Neuronal stem cell (in vitro differentiated cells): Measurements from ENCODE around the gene AP1G2.

Experiments
- DNase-seq: peaks from one replicate; pipeline ENCODE4 v3.0.0-alpha.2; 2013; ENCODE audit warnings: low spot score
- H2AFZ ChIP-seq: one replicate; pipeline ENCODE4 v1.6.1; 2013; ENCODE audit warnings: mild to moderate bottlenecking, low read length, inconsistent platforms
- H2AK5ac ChIP-seq: 2 replicates; pipeline ENCODE4 v1.6.1; 2013; ENCODE audit warnings: low read depth, mild to moderate bottlenecking, inconsistent platforms, low read length, moderate library complexity, mixed read lengths
- H2BK120ac ChIP-seq: 2 replicates; pipeline ENCODE4 v1.6.1; 2013; ENCODE audit warnings: low read depth, mild to moderate bottlenecking, inconsistent platforms, low read length, moderate library complexity, mixed read lengths
- H2BK12ac ChIP-seq: one replicate; pipeline ENCODE4 v1.6.1; 2013; ENCODE audit warnings: low read length, inconsistent platforms
- H2BK15ac ChIP-seq: 2 replicates; pipeline ENCODE4 v1.6.1; 2013; ENCODE audit warnings: mild to moderate bottlenecking, low read length, inconsistent platforms, mixed read lengths
- H2BK5ac ChIP-seq: one replicate; pipeline ENCODE4 v1.6.1; 2013; ENCODE audit warnings: inconsistent platforms, mild to moderate bottlenecking, low read length, moderate library complexity
- H3K14ac ChIP-seq: one replicate; pipeline ENCODE4 v1.6.1; 2013; ENCODE audit warnings: low read length, inconsistent platforms
- H3K18ac ChIP-seq: 2 replicates; pipeline ENCODE4 v1.6.1; 2013; ENCODE audit warnings: low read length, inconsistent platforms
- H3K23ac ChIP-seq: 2 replicates; pipeline ENCODE4 v1.6.1; 2013; ENCODE audit warnings: low read depth, mild to moderate bottlenecking, mixed read lengths, low read length, inconsistent platforms; ENCODE audit not compliant: poor library complexity
- H3K27ac ChIP-seq: replicated peaks from 3 replicates; pipeline ENCODE4 v1.5.1; 2013; ENCODE audit warnings: low read length, inconsistent platforms
- H3K27me3 ChIP-seq, 3 experiments: 2 replicates each; pipeline ENCODE4 v1.6.1; 2013; ENCODE audit warnings: low read length in 3 of 3, mild to moderate bottlenecking in 2 of 3, inconsistent platforms in 1 of 3, low read depth in 1 of 3, mixed read lengths in 1 of 3, moderate library complexity in 1 of 3; ENCODE audit not compliant: control insufficient read depth in 3 of 3, insufficient read depth in 3 of 3
- H3K36me3 ChIP-seq, 2 donors: replicated peaks in 1 of 2; 2 replicates each; pipeline ENCODE4 v1.6.1; 2013; ENCODE audit warnings: low read length in 2 of 2; ENCODE audit not compliant: control insufficient read depth in 2 of 2, insufficient read depth in 2 of 2
- H3K4ac ChIP-seq: 2 replicates; pipeline ENCODE4 v1.6.1; 2013; ENCODE audit warnings: inconsistent platforms, mild to moderate bottlenecking, low read length, moderate library complexity
- H3K4me1 ChIP-seq, 2 donors: 1 replicate in 1 of 2; 2 replicates in 1 of 2; pipeline ENCODE4 v1.6.1; 2013; ENCODE audit warnings: low read length in 2 of 2, low read depth in 1 of 2; ENCODE audit not compliant: control insufficient read depth in 2 of 2, insufficient read depth in 1 of 2
- H3K4me2 ChIP-seq: one replicate; pipeline ENCODE4 v1.6.1; 2013; ENCODE audit warnings: mild to moderate bottlenecking, low read length, inconsistent platforms; ENCODE audit not compliant: insufficient read depth, poor library complexity, severe bottlenecking
- H3K4me3 ChIP-seq, 2 donors: 2 replicates each; pipeline ENCODE4 v1.5.1; 2013; ENCODE audit warnings: low read length in 2 of 2, mild to moderate bottlenecking in 2 of 2, inconsistent platforms in 1 of 2, moderate library complexity in 1 of 2
- H3K79me1 ChIP-seq: one replicate; pipeline ENCODE4 v1.6.1; 2013; ENCODE audit warnings: low read depth, mild to moderate bottlenecking, inconsistent platforms, low read length, moderate library complexity
- H3K9ac ChIP-seq: one replicate; pipeline ENCODE4 v1.6.1; 2013; ENCODE audit warnings: mild to moderate bottlenecking, low read depth, low read length, inconsistent platforms; ENCODE audit not compliant: poor library complexity
- H3K9me3 ChIP-seq, 2 donors: replicated peaks in 1 of 2; 2 replicates each; pipeline versions ENCODE3 to v1.6.1; 2013; ENCODE audit warnings: low read length in 2 of 2, mild to moderate bottlenecking in 2 of 2, inconsistent platforms in 1 of 2, low read depth in 1 of 2, mixed read lengths in 1 of 2, moderate library complexity in 1 of 2; ENCODE audit not compliant: control insufficient read depth in 2 of 2, insufficient read depth in 1 of 2
- H4K8ac ChIP-seq: one replicate; pipeline ENCODE4 v1.6.1; 2013; ENCODE audit warnings: low read depth, mild to moderate bottlenecking, inconsistent platforms, low read length, moderate library complexity
- H4K91ac ChIP-seq: one replicate; pipeline ENCODE4 v1.6.1; 2013; ENCODE audit warnings: low read length, low read depth, mild to moderate bottlenecking, inconsistent platforms; ENCODE audit not compliant: poor library complexity
- WGBS, 2 donors: extraction: QIAGEN DNeasy Blood & Tissue Kit; methylation state at CpG; one replicate each; pipeline ENCODE4 v1.1.7; 2013; ENCODE audit warnings: missing lambda C conversion rate in 2 of 2, mixed read lengths in 1 of 2; ENCODE audit not compliant: insufficient read length in 2 of 2, insufficient replicate concordance in 1 of 2; ENCODE audit errors: extremely low coverage in 2 of 2; 5-methylcytosine and 5-hydroxymethylcytosine counted together

AP1G2 gene

DNA sequence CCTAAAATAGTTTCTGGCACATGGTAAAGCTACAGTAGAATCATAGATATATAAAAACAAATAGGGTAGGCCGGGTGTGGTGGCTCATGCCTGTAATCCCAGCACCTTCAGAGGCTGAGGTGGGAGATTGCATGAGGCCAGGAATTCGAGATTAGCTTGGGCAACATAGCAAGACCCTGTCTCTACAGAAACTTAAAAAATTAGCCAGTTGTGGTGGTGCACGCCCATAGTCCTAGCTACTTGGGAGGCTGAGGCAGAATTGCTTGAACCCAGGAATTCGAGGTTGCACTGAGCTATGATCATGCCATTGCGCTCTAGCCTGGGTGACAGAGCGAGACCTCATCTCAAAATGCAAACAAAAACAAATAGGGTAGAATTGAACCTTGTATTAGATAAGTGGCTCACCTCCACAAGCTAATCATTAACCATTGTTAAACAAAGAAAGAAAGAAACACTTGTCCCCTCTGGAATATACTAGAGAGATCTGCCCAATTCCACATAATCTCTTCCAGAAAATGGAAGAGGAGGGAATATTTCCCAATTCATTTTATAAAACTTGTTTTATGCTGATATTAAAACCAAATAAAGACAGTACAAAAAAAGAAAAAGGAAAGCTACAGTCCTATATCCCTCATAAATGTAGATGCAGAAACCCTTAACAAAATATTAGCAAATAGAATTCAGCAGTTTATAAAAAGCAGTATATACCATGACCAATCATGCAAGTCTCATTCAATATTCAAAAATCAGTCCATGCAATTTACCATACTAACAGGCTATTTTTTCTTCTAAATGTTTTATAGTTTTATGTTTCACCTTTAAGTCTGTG, 45.9 kb upstream of the AP1G2 start:
- H2BK5ac ChIP-seq: no peak overlapping the region

DNA sequence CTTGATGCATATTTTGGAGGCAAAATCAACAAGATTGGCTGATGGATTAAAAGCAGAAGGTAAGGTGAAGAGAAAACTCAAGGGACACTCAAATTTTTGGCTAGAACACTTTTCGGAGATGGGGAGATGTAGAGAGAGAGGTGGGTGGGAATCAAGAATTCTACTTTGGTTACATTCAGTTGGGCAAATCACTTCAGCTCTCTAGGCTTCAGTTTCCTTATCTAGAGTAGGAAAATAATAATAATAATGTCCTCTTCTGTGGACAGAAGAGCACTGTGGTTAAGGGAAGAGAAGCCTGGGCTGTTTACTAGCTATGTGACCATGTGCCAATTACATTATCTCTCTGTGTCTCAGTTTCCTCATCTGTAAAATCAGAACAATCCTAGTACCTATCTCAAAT, 45.2 kb upstream of the AP1G2 start:
- Histone ChIP-seq H3K36me3 (no peaks in the 10 kb centered on the region), H3K4me3 (no peak overlapping the region), H3K79me1 (no peaks in the 10 kb centered on the region), H2BK120ac (no peak overlapping the region), H3K4ac (no peak overlapping the region), H3K4me1 (no peaks in the 10 kb centered on the region), H3K27me3 (peaks cover 0 to 7% (median 0%) of the 10 kb centered on the region in 3 experiments), H3K18ac (no peak overlapping the region), H4K91ac (no peak overlapping the region), H3K9me3 (peaks cover 0 to 2% of the 10 kb centered on the region in 2 donors), H3K23ac (no peak overlapping the region), H2AFZ (no peak overlapping the region), H2BK5ac (no peak overlapping the region), H4K8ac (no peak overlapping the region), H3K4me2 (no peak overlapping the region), H2BK15ac (no peak overlapping the region), H2BK12ac (no peak overlapping the region), H2AK5ac (no peak overlapping the region), H3K27ac (no peak overlapping the region), H3K14ac (no peak overlapping the region), H3K9ac (no peak overlapping the region)
- no peak for DNase-seq
- WGBS, 2 donors: no CpG with 5 or more reads among the region's 1 CpG

More for the DNA sequence above, 45.9 kb upstream of the AP1G2 start:
- Histone ChIP-seq H3K4me1 (no peaks in the 10 kb centered on the region), H3K9me3 (peaks cover 0 to 2% of the 10 kb centered on the region in 2 donors), H2BK12ac (no peak overlapping the region), H3K9ac (no peak overlapping the region), H3K14ac (no peak overlapping the region), H2AK5ac (no peak overlapping the region), H3K18ac (no peak overlapping the region), H3K23ac (no peak overlapping the region), H3K4me3 (no peak overlapping the region), H4K8ac (no peak overlapping the region), H3K27me3 (peaks cover 0 to 7% (median 0%) of the 10 kb centered on the region in 3 experiments), H2BK15ac (no peak overlapping the region), H2AFZ (no peak overlapping the region), H3K79me1 (no peaks in the 10 kb centered on the region), H3K27ac (no peak overlapping the region), H3K4ac (no peak overlapping the region), H2BK120ac (no peak overlapping the region), H3K36me3 (no peaks in the 10 kb centered on the region), H3K4me2 (no peak overlapping the region), H4K91ac (no peak overlapping the region)
- WGBS, 2 donors: no CpG with 5 or more reads among the region's 6 CpGs
- no peak for DNase-seq

DNA sequence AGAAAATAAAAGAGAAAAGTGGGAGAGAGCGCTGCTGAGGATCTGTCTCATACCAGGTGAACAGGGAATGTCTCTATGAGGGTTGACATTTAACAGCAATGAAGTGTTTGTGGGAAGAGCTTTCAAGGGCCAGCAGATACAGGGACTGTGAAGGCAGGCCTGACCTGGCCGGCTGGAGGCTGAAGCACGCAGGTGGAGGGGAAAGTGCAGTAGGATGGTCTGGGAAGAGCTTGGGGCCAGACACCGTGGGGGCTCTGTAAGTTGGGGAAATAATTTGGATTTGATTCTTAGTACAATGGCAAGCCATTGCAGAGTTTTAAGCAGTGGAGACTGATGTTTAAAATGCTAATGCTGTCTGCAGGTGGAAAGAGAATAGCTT, 44.8 kb upstream of the AP1G2 start:
- Histone ChIP-seq H3K27me3 (peaks cover 0 to 7% (median 0%) of the 10 kb centered on the region in 3 experiments), H4K8ac (no peak overlapping the region), H2BK12ac (no peak overlapping the region), H2BK15ac (no peak overlapping the region), H3K36me3 (no peaks in the 10 kb centered on the region), H3K9me3 (peaks cover 0 to 2% of the 10 kb centered on the region in 2 donors), H4K91ac (no peak overlapping the region), H3K9ac (no peak overlapping the region), H3K4me1 (no peaks in the 10 kb centered on the region), H3K18ac (no peak overlapping the region), H3K4me2 (no peak overlapping the region), H2AFZ (no peak overlapping the region), H3K14ac (no peak overlapping the region), H3K27ac (no peak overlapping the region), H2BK5ac (no peak overlapping the region), H3K4ac (no peak overlapping the region), H3K4me3 (no peak overlapping the region), H2BK120ac (no peak overlapping the region), H2AK5ac (no peak overlapping the region), H3K23ac (no peak overlapping the region), H3K79me1 (no peaks in the 10 kb centered on the region)
- WGBS, 2 donors: no CpG with 5 or more reads among the region's 4 CpGs
- no peak for DNase-seq

DNA sequence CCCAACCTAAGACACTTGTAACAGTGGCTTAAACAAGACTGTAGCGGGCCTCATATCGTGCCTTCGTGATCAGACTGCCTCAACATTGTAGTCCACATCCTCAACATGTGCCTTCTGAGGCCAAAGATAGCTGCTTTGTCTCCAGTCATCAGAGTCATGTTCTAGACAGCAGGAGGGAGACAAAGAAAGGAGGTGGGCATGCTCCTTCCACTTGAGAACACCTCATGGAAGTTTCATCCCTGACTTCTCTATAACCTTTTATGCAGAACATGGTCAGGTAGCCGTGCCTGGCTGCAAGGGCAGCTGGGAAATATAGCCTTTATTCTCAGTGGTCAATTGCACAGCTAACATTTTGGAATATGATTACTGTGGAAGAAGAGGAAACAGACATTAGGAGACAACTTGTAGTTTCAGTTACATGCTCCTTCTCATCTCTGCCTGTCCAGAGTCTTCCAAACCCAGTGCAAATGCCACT, 43.3 kb upstream of the AP1G2 start:
- no peak overlapping the region for H3K18ac ChIP-seq
- H3K36me3 ChIP-seq: no peaks in the 10 kb centered on the region
- H3K4me3 ChIP-seq: no peak overlapping the region
- no peak overlapping the region for H2AFZ ChIP-seq
- no peak overlapping the region for H3K14ac ChIP-seq
- no peak overlapping the region for H3K4ac ChIP-seq
- no peak overlapping the region for H2AK5ac ChIP-seq
- peaks cover 0 to 15% (median 0%) of the 10 kb centered on the region in 3 experiments for H3K27me3 ChIP-seq
- H2BK15ac ChIP-seq: no peak overlapping the region
- H3K9me3 ChIP-seq: peaks cover 0 to 2% of the 10 kb centered on the region in 2 donors
- WGBS, 2 donors: no CpG with 5 or more reads among the region's 4 CpGs
- H3K4me2 ChIP-seq: no peak overlapping the region
- no peak overlapping the region for H4K8ac ChIP-seq
- no peak overlapping the region for H3K23ac ChIP-seq
- H2BK5ac ChIP-seq: no peak overlapping the region
- no peak overlapping the region for H3K27ac ChIP-seq
- no peak overlapping the region for H2BK120ac ChIP-seq
- H4K91ac ChIP-seq: no peak overlapping the region
- no peak overlapping the region for H3K9ac ChIP-seq
- no peak overlapping the region for H2BK12ac ChIP-seq
- no peaks in the 10 kb centered on the region for H3K79me1 ChIP-seq
- H3K4me1 ChIP-seq: no peaks in the 10 kb centered on the region
- DNase-seq: no peak
